Prostate gland (tissue), 2 donors: ENCODE data around the gene NES.
A peak's percentile ranks its signal among the peaks of the same experiment; 100 is the strongest.

Experiments
- POLR2AphosphoS5 ChIP-seq: sonication (generic); formaldehyde crosslinking; IDR thresholded peaks from one replicate; pipeline ENCODE4 v1.6.1; 2017; ENCODE audit warnings: antibody characterized with exemption
- TF ChIP-seq, protein P1 (sequence below), 4 experiments: fragments of 200-600 bp in 2 of 4; fragments of 450-650 bp in 2 of 4; sonication (generic) in 2 of 4; IDR thresholded peaks; 1 replicate in 3 of 4; 2 replicates in 1 of 4; pipeline ENCODE4 v1.5.1; 2016 to 2019; ENCODE audit warnings: antibody characterized with exemption in 4 of 4, mild to moderate bottlenecking in 2 of 4, moderate library complexity in 2 of 4

DNA sequence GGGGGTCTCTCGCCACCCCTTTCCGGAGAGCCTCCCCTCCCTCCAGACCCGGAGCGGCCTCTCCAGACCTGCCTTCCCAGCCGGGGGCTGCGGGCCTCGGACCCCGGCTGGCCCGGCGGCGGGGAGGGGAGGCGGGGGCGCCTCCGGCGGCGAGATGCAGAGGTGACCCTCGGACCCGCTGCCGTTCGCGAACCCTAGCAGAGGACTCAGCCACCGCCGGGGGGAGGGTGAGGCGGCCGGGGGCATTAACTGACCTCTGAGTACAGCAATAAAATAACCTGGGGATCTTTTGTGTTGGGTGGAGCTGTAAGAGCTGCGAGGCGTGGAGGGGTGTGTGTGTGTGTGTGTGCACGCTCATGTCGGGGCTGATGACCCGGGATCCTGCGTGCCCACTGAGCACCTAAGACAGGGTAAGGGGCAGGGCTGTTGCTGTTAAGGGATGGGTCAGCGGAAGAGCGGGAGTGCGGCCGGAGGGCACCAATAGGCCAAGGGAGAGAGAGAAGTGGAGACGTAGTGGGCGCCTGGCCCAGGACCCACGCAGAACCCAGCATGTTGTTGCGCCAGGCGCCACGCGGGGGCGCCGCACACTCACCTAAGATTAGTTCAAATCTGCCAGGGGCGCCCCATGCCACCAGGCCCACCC, 51.6 kb downstream of the NES start:
- TF ChIP-seq POLR2AphosphoS5, result peak; percentile 3
- TF ChIP-seq, protein P1, sequence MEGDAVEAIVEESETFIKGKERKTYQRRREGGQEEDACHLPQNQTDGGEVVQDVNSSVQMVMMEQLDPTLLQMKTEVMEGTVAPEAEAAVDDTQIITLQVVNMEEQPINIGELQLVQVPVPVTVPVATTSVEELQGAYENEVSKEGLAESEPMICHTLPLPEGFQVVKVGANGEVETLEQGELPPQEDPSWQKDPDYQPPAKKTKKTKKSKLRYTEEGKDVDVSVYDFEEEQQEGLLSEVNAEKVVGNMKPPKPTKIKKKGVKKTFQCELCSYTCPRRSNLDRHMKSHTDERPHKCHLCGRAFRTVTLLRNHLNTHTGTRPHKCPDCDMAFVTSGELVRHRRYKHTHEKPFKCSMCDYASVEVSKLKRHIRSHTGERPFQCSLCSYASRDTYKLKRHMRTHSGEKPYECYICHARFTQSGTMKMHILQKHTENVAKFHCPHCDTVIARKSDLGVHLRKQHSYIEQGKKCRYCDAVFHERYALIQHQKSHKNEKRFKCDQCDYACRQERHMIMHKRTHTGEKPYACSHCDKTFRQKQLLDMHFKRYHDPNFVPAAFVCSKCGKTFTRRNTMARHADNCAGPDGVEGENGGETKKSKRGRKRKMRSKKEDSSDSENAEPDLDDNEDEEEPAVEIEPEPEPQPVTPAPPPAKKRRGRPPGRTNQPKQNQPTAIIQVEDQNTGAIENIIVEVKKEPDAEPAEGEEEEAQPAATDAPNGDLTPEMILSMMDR (IDR thresholded peaks at IDR 0.05), result peak; percentile 34 to 80 (median 74)
